HEK293T (cell line): Measurements from ENCODE around the gene TMC3.

Experiments used
- CTCF ChIA-PET: fragments of 350-600 bp; formaldehyde crosslinking; extraction: SDS; loops from one replicate; lab custom pipeline; 2021; ENCODE audit warnings: antibody characterized with exemption, inconsistent platforms; lab: Yijun Ruan, JAX
- POLR2A ChIA-PET: fragments of 350-600 bp; formaldehyde crosslinking; extraction: SDS; loops from one replicate; lab custom pipeline; 2020; ENCODE audit warnings: antibody characterized with exemption, inconsistent platforms; lab: Yijun Ruan, JAX
- DNase-seq: peaks from one replicate; pipeline ENCODE4 v3.0.0; 2012; ENCODE audit warnings: mixed read lengths; ENCODE audit errors: extremely low spot score
- ARNT ChIP-seq: fragments of 450-650 bp; IDR thresholded peaks from 2 replicates; pipeline ENCODE4 v1.6.1; 2017; ENCODE audit warnings: mild to moderate bottlenecking
- BHLHE40 ChIP-seq: fragments of 450-650 bp; IDR thresholded peaks from 2 replicates; pipeline ENCODE4 v1.6.1; 2016; ENCODE audit warnings: mild to moderate bottlenecking, moderate library complexity, borderline replicate concordance
- CTBP1 ChIP-seq: fragments of 450-650 bp; IDR thresholded peaks from 2 replicates; pipeline ENCODE4 v1.6.1; 2016; ENCODE audit warnings: borderline replicate concordance
- ELF4 ChIP-seq: fragments of 450-650 bp; IDR thresholded peaks from 2 replicates; pipeline ENCODE4 v1.6.1; 2017; ENCODE audit warnings: antibody characterized with exemption
- FOXA1 ChIP-seq: fragments of 450-650 bp; IDR thresholded peaks from 2 replicates; pipeline ENCODE4 v1.6.1; 2016; ENCODE audit warnings: mild to moderate bottlenecking
- FOXK2 ChIP-seq: fragments of 450-650 bp; IDR thresholded peaks from 2 replicates; pipeline ENCODE4 v1.6.1; 2016; ENCODE audit warnings: mild to moderate bottlenecking
- FOXM1 ChIP-seq: fragments of 450-650 bp; IDR thresholded peaks from 2 replicates; pipeline ENCODE4 v1.6.1; 2017; ENCODE audit warnings: mild to moderate bottlenecking, borderline replicate concordance
- HDGF ChIP-seq: fragments of 450-650 bp; IDR thresholded peaks from 2 replicates; pipeline ENCODE4 v1.6.1; 2017; ENCODE audit warnings: antibody characterized with exemption, borderline replicate concordance
- L3MBTL2 ChIP-seq: fragments of 450-650 bp; conservative IDR thresholded peaks from 2 replicates; pipeline ENCODE4 v1.6.1; 2016; ENCODE audit warnings: mild to moderate bottlenecking
- LEF1 ChIP-seq: fragments of 450-650 bp; IDR thresholded peaks from 2 replicates; pipeline ENCODE4 v1.6.1; 2017; ENCODE audit warnings: mild to moderate bottlenecking, borderline replicate concordance
- NFRKB ChIP-seq: fragments of 450-650 bp; IDR thresholded peaks from 2 replicates; pipeline ENCODE4 v1.6.1; 2016; ENCODE audit warnings: mild to moderate bottlenecking, moderate library complexity
- SP1 ChIP-seq: fragments of 450-650 bp; IDR thresholded peaks from 2 replicates; pipeline ENCODE4 v1.6.1; 2017
- SUZ12 ChIP-seq: fragments of 450-650 bp; IDR thresholded peaks from 2 replicates; pipeline ENCODE4 v1.6.1; 2016; ENCODE audit warnings: mild to moderate bottlenecking
- TARDBP ChIP-seq: fragments of 450-650 bp; IDR thresholded peaks from 2 replicates; pipeline ENCODE4 v1.6.1; 2016
- ZNF384 ChIP-seq: fragments of 450-650 bp; IDR thresholded peaks from 2 replicates; pipeline ENCODE4 v1.6.1; 2016
- TF ChIP-seq, protein P1 (sequence below): fragments of 450-650 bp; IDR thresholded peaks from 2 replicates; pipeline ENCODE4 v1.6.1; 2016

The TMC3 gene

DNA sequence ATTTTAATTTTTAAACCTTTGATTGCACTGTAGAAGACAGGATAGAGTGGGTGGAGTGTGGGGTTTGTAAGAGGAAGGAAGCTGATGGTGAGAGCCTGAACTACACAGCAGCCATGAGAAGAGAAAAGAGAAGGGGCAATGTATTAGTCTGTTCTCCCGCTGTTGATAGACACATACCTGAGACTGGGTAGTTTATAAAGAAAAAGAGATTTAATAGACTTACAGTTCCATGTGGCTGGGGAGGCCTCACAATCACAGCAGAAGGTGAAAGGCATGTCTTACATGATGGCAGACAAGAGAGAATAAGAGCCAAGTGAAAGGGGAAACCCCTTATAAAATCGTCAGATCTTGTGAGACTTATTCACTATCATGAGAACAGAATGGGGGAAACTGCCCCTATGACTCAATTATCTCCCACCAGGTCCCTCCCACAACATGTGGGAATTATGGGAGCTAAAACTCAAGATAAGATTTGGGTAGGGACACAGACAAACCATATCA is 87.3 kb downstream of the TMC3 start:
- TF ChIP-seq TARDBP (no peak), NFRKB (no peak), ELF4 (no peak), BHLHE40 (no peak), ZNF384 (no peak), FOXA1 (no peak), SUZ12 (no peak), FOXK2 (no peak), SP1 (no peak), ARNT (no peak)
- TF ChIP-seq, protein P1, sequence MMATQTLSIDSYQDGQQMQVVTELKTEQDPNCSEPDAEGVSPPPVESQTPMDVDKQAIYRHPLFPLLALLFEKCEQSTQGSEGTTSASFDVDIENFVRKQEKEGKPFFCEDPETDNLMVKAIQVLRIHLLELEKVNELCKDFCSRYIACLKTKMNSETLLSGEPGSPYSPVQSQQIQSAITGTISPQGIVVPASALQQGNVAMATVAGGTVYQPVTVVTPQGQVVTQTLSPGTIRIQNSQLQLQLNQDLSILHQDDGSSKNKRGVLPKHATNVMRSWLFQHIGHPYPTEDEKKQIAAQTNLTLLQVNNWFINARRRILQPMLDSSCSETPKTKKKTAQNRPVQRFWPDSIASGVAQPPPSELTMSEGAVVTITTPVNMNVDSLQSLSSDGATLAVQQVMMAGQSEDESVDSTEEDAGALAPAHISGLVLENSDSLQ: no peak
- no peak for DNase-seq
- ChIA-PET POLR2A (no interaction called here), CTCF (interaction anchor here (1.2 kb wide), 1 partner anchor 8 kb away, joined by 4 read pairs; no protein-coding TSS in a partner anchor)

DNA sequence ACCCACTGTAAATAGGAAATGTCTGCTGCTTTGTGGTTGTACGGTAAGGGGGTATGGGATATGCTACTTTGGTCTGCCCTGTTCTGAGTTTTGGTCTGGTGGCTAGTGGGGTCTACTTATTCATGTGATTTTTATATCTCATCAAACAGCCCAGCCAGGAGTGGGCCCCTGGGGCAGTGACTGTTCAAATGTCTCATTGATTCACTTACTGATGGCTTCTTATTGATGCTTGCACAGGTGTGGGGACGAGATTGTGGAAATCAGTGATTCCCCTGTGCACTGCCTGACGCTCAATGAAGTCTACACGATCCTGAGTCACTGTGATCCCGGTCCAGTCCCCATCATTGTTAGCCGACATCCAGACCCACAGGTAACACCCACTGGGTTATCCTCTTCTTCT is 88.6 kb downstream of the TMC3 start:
- TF ChIP-seq FOXA1: no peak
- TF ChIP-seq, protein P1: no peak
- no peak for TF ChIP-seq BHLHE40
- no peak for TF ChIP-seq FOXM1
- TF ChIP-seq SUZ12: no peak
- TF ChIP-seq NFRKB: no peak
- no peak for TF ChIP-seq ARNT
- TF ChIP-seq LEF1: no peak
- no peak for TF ChIP-seq SP1
- no peak for TF ChIP-seq FOXK2
- TF ChIP-seq TARDBP: no peak
- TF ChIP-seq CTBP1: no peak
- POLR2A ChIA-PET: no interaction called here
- CTCF ChIA-PET: no interaction called here
- no peak for DNase-seq

DNA sequence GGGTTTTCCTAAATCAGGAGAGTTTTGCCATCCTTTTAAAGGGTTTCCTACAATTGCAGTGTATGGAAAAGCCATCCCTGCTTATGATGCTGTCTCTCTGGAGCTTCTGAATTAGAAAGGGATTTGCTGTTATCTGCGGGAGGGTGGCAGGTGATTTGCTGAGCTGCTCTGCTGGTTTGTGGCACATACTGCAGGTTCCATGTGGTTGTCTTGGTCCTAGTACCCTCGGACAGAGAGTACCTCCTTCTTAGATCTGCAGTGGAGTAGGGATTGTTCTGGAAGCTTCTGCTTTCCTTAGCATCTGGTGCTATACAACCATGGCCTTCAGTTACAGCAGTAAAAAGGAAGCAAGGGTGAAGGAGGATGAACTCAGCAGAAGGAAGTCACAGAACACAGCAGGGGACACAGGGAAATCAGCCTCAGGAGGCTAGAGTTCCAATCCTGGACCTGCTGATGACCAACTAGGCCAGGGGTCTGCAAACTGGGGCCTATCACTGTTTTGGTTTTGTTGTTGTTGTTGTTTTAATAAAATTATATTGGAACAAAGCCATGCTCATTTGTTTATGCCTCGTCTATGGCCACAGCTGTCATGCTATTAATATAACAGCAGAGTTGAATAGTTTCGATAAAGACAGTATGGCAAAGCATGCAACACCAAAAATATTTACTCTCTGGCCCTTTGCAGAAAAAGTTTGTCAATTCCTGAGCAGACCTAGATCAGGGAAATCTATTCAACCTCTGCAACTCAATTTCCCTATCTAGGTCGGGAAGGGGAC is 89.6 kb downstream of the TMC3 start:
- POLR2A ChIA-PET: no interaction called here
- no peak for TF ChIP-seq TARDBP
- no peak for TF ChIP-seq BHLHE40
- TF ChIP-seq SP1: no peak
- TF ChIP-seq L3MBTL2: no peak
- TF ChIP-seq FOXM1: no peak
- no peak for TF ChIP-seq ARNT
- TF ChIP-seq FOXA1: no peak
- no peak for TF ChIP-seq CTBP1
- TF ChIP-seq HDGF: no peak
- TF ChIP-seq FOXK2: no peak
- no peak for TF ChIP-seq NFRKB
- TF ChIP-seq, protein P1: no peak
- TF ChIP-seq LEF1: no peak
- no peak for DNase-seq
- CTCF ChIA-PET: no interaction called here

DNA sequence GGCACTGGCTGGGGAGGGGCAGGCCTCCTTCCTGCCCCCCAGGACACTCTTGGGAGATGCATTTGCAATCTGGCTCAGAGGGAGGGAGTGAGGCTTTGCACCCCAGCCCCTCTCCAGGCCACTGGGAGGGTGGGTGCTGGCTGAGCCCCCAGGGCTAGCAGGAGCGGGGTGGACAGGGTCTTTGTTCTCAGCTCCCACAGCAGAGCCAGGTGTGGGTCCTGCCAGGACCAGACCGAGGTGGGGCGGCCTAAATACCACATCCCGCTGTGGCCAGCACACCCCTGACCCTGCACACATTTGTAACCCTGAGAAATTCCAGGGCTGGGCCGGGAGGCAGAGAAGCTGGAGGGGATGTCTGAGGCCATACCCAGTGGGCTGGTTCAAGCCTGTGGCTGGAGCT is 91.1 kb downstream of the TMC3 start:
- ChIA-PET POLR2A (no interaction called here), CTCF (interaction anchor here (0.6 to 5.5 kb wide), 3 partner anchors 17 to 661 kb away, joined by 4 to 25 read pairs (median 4); no protein-coding TSS in a partner anchor)
- TF ChIP-seq ZNF384: no peak
- no peak for TF ChIP-seq L3MBTL2
- no peak for DNase-seq

DNA sequence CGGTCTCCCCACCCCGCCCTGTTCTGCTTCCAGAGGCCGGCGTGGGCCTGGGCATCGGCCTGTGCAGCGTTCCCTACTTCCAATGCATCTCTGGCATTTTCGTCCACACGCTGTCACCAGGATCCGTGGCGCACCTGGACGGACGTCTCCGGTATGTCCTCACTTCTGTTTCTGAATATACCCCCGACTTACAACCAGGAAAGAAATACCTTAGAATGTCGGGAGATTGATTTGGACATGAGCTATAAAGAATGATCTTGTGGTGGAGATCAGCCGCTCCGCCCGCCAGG is 91.5 kb downstream of the TMC3 start:
- no peak for DNase-seq
- POLR2A ChIA-PET: no interaction called here
- TF ChIP-seq FOXA1: no peak
- TF ChIP-seq NFRKB: no peak
- no peak for TF ChIP-seq ELF4
- no peak for TF ChIP-seq SUZ12
- CTCF ChIA-PET: interaction anchor here (5.5 kb wide), 1 partner anchor 16 kb away, joined by 25 read pairs; no protein-coding TSS in a partner anchor

DNA sequence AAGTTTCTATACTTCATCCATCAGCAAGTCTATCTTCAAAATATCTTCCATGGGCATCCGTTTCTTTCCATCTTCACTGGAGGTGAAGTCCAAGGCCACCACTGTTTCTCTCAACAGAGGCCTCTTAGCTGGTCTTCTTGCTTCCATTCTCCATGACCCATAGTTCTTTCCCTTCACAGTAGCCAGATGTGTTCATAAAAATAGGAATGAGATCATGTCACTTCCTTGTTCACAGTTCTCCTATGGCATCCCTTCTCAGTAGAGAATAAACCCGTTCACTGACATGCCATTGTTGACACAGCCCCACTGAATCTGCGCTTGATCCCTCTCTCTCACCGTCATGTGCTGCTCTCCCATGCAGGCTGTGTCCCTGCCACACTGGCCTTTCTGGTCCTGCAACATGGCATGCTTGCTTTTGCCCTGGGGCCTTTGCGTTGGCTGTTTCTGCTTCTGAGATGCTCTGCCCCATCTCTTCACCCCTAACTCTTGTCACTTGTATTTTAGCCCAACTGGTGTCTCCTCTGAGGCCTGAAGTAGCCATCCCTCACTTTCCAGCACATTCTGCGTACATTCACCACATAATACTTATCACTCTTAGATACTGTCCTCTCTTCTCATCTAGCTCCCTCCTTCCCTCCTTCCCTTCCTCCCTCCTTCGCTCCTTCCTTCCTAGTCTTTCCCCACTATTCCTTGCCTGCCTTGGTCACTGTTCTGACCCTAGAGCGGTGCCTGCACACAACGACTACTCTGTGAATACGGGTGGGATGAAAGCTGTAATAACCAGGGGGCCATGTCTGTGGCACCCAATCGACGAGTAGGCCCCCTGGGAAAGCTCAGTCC is 92.0 kb downstream of the TMC3 start:
- DNase-seq: no peak
- CTCF ChIA-PET: interaction anchor here (1.1 to 5.5 kb wide), 2 partner anchors 9 to 16 kb away, joined by 3 to 25 read pairs; no protein-coding TSS in a partner anchor

More for the DNA sequence above, 92.0 kb downstream of the TMC3 start:
- POLR2A ChIA-PET: no interaction called here
- no peak for TF ChIP-seq CTBP1
- TF ChIP-seq ARNT: no peak
- TF ChIP-seq BHLHE40: no peak
- TF ChIP-seq SP1: no peak
- no peak for TF ChIP-seq LEF1
- TF ChIP-seq FOXM1: no peak
- TF ChIP-seq L3MBTL2: no peak
- no peak for TF ChIP-seq HDGF
- TF ChIP-seq TARDBP: no peak
- TF ChIP-seq, protein P1: no peak
